ENCODE results near the gene LRRC4B. TPM values are rescaled to one million over a fixed set of nuclear protein-coding genes. Genes with fewer than 3 reads are reported as not detected.
"Not testable (repeated sequence)": the region's sequence is repeated elsewhere in the genome, so short reads cannot be mapped to it uniquely, and the experiment has no call there.

LRRC4B gene
- total and polyA plus RNA-seq, 2 of the 4 experiments (the other 2 are of a cell fraction), result 0.03 TPM; not detected in 1

DNA sequence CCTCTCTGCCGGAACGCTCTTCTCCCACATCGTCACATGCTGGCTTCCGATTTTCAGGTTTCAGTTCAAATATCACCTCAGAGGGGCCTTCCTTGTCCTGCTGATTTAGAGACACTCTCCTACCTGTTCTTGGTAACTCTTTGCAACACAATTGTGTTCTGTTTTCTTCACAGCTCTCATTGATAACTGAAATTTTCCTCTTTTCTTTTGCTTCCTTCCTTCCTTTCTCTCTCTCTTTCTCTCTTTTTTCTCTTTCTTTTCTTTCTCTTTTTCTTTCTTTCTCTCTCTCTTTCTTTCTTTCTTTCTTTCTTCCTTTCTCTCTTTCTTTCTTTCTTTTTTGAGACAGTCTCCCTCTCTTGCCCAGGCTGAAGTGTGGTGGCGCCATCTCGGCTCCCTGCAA lies 12.0 kb upstream of the LRRC4B start:
- in situ Hi-C loops (cut with MboI; ENCODE audit: low sequenced_read_pairs), result no loop called here

DNA sequence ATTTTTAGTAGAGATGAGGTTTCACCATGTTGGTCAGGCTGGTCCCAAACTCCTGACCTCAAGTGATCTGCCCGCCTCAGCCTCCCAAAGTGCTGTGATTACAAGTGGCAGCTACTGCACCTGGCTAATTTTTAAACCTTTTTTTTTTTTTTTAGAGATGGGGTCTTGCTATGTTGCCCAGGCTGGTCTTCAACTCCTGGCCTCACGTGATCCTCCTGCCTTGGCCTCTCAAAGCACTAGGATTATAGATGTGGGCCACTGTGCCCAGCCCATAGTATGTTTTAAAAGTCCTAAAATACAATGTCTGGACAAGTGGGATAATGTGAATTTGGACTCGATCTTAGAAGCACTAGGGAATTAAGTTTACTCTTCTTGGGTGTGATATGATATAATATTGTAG lies 8.5 kb upstream of the LRRC4B start:
- dilution Hi-C loops (cut with HindIII; ENCODE audit: low sequenced_read_pairs, unreplicated experiment), result not testable (repeated sequence)

More for the DNA sequence above, 12.0 kb upstream of the LRRC4B start:
- ChIA-PET CTCF (no interaction called here), POLR2A (ENCODE audit: unreplicated experiment) (no interaction called here)
- no CpG with 5 or more reads among the region's 6 CpGs for WGBS, 2 experiments (ENCODE audit: extremely low coverage in 2 of 2, insufficient read length in 1 of 2)
- ATAC-seq (ENCODE audit: low read depth) (no peak), DNase-seq (no peak)
- no peak overlapping the region for H3K56ac ChIP-seq (ENCODE audit: extremely low read depth, insufficient read depth, low read length)
- intact Hi-C loops (cut with micrococcal nuclease) (no loop called here), dilution Hi-C loops (cut with HindIII; ENCODE audit: low sequenced_read_pairs, unreplicated experiment) (no loop called here)
- no peaks in the 10 kb centered on the region for H3K9me3 ChIP-seq (ENCODE audit: control insufficient read depth, insufficient read depth, low read length)
- H3K23ac ChIP-seq (ENCODE audit: low read depth, low read length), result no peak overlapping the region
- H3K18ac ChIP-seq (ENCODE audit: low read depth, low read length), result no peak overlapping the region
- H3K9me1 ChIP-seq (ENCODE audit: insufficient read depth, low read length), result no peaks in the 10 kb centered on the region
- BruUV-seq (replicated peaks), result no TSS peak
- H2AFZ ChIP-seq (replicated peaks; ENCODE audit: low read length, poor library complexity), result no peak overlapping the region
- no peak overlapping the region for H3K14ac ChIP-seq (replicated peaks; ENCODE audit: low read depth, low read length)
- H4K8ac ChIP-seq (ENCODE audit: low read depth in 2 of 2, low read length in 2 of 2), result no peak overlapping the region
- no peak overlapping the region for H2BK5ac ChIP-seq (ENCODE audit: low read depth, low read length, poor library complexity, severe bottlenecking)
- H2AK5ac ChIP-seq (ENCODE audit: low read depth, low read length), result no peak overlapping the region
- H4K91ac ChIP-seq (ENCODE audit: insufficient read depth, low read depth, low read length), result no peak overlapping the region
- H2AK9ac ChIP-seq (replicated peaks; ENCODE audit: low read depth, low read length, poor library complexity), result no peak overlapping the region
- no peak overlapping the region for H2BK120ac ChIP-seq (ENCODE audit: low read depth, low read length)
- no peak overlapping the region for H2BK20ac ChIP-seq (ENCODE audit: low read depth, low read length)
- no peaks in the 10 kb centered on the region for H3K4me1 ChIP-seq (ENCODE audit: control insufficient read depth, insufficient read depth, low read length)
- no peaks in the 10 kb centered on the region for H3K27me3 ChIP-seq (ENCODE audit: control insufficient read depth, insufficient read depth, low read length)
- H3K4me3 ChIP-seq (ENCODE audit: insufficient read depth, low read depth, low read length), result no peak overlapping the region
- H3K4me2 ChIP-seq (ENCODE audit: low read depth, low read length), result no peak overlapping the region
- TF ChIP-seq MAZ (IDR thresholded peaks at IDR 0.05; ENCODE audit: borderline replicate concordance, low read depth, low read length) (no peak), RFX5 (IDR thresholded peaks at IDR 0.05; ENCODE audit: low read depth, low read length) (no peak), FOS (IDR thresholded peaks at IDR 0.05; ENCODE audit: low read depth, low read length) (no peak), NFE2L2 (IDR thresholded peaks at IDR 0.05; ENCODE audit: low read depth, low read length) (no peak), CEBPB (IDR thresholded peaks at IDR 0.05; ENCODE audit: low read depth, low read length) (no peak), RAD21 (IDR thresholded peaks at IDR 0.05; ENCODE audit: low read length) (no peak)
- TF ChIP-seq, protein P1, sequence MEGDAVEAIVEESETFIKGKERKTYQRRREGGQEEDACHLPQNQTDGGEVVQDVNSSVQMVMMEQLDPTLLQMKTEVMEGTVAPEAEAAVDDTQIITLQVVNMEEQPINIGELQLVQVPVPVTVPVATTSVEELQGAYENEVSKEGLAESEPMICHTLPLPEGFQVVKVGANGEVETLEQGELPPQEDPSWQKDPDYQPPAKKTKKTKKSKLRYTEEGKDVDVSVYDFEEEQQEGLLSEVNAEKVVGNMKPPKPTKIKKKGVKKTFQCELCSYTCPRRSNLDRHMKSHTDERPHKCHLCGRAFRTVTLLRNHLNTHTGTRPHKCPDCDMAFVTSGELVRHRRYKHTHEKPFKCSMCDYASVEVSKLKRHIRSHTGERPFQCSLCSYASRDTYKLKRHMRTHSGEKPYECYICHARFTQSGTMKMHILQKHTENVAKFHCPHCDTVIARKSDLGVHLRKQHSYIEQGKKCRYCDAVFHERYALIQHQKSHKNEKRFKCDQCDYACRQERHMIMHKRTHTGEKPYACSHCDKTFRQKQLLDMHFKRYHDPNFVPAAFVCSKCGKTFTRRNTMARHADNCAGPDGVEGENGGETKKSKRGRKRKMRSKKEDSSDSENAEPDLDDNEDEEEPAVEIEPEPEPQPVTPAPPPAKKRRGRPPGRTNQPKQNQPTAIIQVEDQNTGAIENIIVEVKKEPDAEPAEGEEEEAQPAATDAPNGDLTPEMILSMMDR (conservative IDR thresholded peaks at IDR 0.05; ENCODE audit: low read depth, low read length), result no peak
- TF ChIP-seq, protein P2, sequence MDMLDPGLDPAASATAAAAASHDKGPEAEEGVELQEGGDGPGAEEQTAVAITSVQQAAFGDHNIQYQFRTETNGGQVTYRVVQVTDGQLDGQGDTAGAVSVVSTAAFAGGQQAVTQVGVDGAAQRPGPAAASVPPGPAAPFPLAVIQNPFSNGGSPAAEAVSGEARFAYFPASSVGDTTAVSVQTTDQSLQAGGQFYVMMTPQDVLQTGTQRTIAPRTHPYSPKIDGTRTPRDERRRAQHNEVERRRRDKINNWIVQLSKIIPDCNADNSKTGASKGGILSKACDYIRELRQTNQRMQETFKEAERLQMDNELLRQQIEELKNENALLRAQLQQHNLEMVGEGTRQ (IDR thresholded peaks at IDR 0.05; ENCODE audit: low read depth, low read length), result no peak
- no peak overlapping the region for H3K4ac ChIP-seq (ENCODE audit: low read depth, low read length)
- H3K27ac ChIP-seq (ENCODE audit: insufficient read depth, low read length), result no peak overlapping the region
- no peaks in the 10 kb centered on the region for H3K79me1 ChIP-seq (ENCODE audit: low read depth in 1 of 2, low read length in 2 of 2)
- no peak overlapping the region for H2BK15ac ChIP-seq (ENCODE audit: low read depth, low read length)
- H3K9ac ChIP-seq (ENCODE audit: low read depth, low read length), result no peak overlapping the region
- no peaks in the 10 kb centered on the region for H4K20me1 ChIP-seq (ENCODE audit: insufficient read depth, low read length)
- H4K5ac ChIP-seq (ENCODE audit: low read depth, low read length), result no peak overlapping the region
- H3K36me3 ChIP-seq (ENCODE audit: control insufficient read depth, insufficient read depth, low read length), result no peaks in the 10 kb centered on the region

More for the DNA sequence above, 8.5 kb upstream of the LRRC4B start:
- H2AFZ ChIP-seq (replicated peaks; ENCODE audit: low read length, poor library complexity); ATAC-seq (ENCODE audit: low read depth); H3K36me3 ChIP-seq (ENCODE audit: control insufficient read depth, insufficient read depth, low read length); H4K5ac ChIP-seq (ENCODE audit: low read depth, low read length); POLR2A ChIA-PET (ENCODE audit: unreplicated experiment); BruUV-seq (replicated peaks); H3K23ac ChIP-seq (ENCODE audit: low read depth, low read length); H3K4me3 ChIP-seq (ENCODE audit: insufficient read depth, low read depth, low read length); H3K9me1 ChIP-seq (ENCODE audit: insufficient read depth, low read length); in situ Hi-C loops (cut with MboI; ENCODE audit: low sequenced_read_pairs); H3K18ac ChIP-seq (ENCODE audit: low read depth, low read length); H2BK15ac ChIP-seq (ENCODE audit: low read depth, low read length); H3K27ac ChIP-seq (ENCODE audit: insufficient read depth, low read length); H2AK9ac ChIP-seq (replicated peaks; ENCODE audit: low read depth, low read length, poor library complexity); H3K79me1 ChIP-seq (ENCODE audit: low read depth in 1 of 2, low read length in 2 of 2); H2BK120ac ChIP-seq (ENCODE audit: low read depth, low read length); H3K4me1 ChIP-seq (ENCODE audit: control insufficient read depth, insufficient read depth, low read length); H2AK5ac ChIP-seq (ENCODE audit: low read depth, low read length); H3K9ac ChIP-seq (ENCODE audit: low read depth, low read length); H3K27me3 ChIP-seq (ENCODE audit: control insufficient read depth, insufficient read depth, low read length); H3K4me2 ChIP-seq (ENCODE audit: low read depth, low read length); H4K91ac ChIP-seq (ENCODE audit: insufficient read depth, low read depth, low read length); H3K4ac ChIP-seq (ENCODE audit: low read depth, low read length); H3K14ac ChIP-seq (replicated peaks; ENCODE audit: low read depth, low read length); H4K20me1 ChIP-seq (ENCODE audit: insufficient read depth, low read length); H2BK5ac ChIP-seq (ENCODE audit: low read depth, low read length, poor library complexity, severe bottlenecking); intact Hi-C loops (cut with micrococcal nuclease); H3K56ac ChIP-seq (ENCODE audit: extremely low read depth, insufficient read depth, low read length); DNase-seq; H4K8ac ChIP-seq (ENCODE audit: low read depth in 2 of 2, low read length in 2 of 2); H2BK20ac ChIP-seq (ENCODE audit: low read depth, low read length); CTCF ChIA-PET; H3K9me3 ChIP-seq (ENCODE audit: control insufficient read depth, insufficient read depth, low read length): not testable (repeated sequence)
- no CpG with 5 or more reads among the region's 3 CpGs for WGBS, 2 experiments (ENCODE audit: extremely low coverage in 2 of 2, insufficient read length in 1 of 2)

Measured in IMR-90 (cell line).